Brain pericyte (primary cell): ENCODE data around the gene PLEKHG4B.

Experiments
- DNase-seq: peaks from one replicate; pipeline ENCODE4 v3.0.0-alpha.2; 2012; ENCODE audit warnings: low read depth, low spot score

Gene PLEKHG4B

DNA sequence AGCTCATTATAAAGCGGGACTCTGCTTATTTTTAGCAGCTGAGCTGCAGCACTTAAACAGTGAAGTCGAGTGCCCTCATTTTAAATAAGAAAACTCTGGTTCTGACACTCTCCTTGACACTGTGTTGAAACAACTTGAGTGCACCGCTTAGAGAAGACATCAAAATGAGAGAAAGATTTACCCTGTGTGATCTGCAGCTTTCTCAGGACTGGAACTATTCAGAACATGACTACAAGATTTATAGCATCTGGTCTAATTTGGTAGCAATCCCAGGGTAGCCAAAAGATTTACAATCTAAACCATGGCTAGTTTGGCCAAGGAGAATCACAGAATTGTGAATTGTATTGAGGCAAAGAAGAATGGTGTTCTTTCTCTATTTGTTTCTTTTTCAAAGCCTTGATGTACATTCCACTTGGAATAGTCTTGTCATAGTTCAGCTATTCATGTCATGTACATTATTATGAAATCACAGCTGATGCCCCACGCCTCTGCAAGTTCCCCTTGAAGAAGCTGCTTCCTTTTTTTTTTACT is 38.7 kb downstream of the PLEKHG4B start:
- DNase-seq: no peak

DNA sequence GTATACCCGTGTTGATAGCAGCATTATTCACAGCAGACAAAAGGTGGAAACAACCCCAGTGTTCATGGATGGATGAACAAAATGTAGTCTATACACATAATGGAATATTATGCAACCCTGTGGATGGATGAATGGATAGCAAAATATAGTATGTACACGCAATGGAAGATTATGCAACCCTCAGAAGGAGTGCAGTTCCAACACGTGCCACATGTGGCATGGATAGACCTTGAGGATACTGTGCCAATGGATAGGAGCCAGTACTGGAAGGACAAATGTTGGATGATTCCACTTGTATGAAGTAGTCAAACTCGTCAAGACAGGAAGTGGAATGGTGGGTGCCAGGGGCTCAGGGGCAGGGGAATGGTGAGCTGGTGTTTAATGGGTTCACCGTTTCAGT is 44.9 kb downstream of the PLEKHG4B start:
- DNase-seq: no peak

- DNase-seq: no peak
These were observed 45.8 kb downstream of the PLEKHG4B start for GRCh38 chr5:137741-138140.

DNA sequence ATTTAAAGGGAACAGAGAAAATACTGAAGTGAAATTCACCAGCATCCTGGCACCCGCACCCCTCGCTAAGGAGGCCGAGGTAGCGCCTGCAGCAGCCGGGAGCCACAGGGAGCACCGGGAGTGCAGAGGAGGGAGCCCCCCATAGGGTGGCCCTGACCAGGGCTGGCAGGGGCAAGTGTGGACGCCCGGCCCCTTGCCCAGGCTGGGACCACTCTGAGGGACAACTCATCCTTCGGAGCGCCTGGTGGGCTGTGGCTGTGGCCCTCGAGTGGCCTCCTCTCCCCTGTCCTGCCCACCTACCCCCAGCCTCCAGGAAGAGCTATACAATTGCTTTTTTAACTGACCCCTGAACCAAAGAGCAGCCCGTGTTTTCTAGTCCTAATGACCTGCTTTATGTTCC is 47.0 kb downstream of the PLEKHG4B start:
- DNase-seq: no peak

DNA sequence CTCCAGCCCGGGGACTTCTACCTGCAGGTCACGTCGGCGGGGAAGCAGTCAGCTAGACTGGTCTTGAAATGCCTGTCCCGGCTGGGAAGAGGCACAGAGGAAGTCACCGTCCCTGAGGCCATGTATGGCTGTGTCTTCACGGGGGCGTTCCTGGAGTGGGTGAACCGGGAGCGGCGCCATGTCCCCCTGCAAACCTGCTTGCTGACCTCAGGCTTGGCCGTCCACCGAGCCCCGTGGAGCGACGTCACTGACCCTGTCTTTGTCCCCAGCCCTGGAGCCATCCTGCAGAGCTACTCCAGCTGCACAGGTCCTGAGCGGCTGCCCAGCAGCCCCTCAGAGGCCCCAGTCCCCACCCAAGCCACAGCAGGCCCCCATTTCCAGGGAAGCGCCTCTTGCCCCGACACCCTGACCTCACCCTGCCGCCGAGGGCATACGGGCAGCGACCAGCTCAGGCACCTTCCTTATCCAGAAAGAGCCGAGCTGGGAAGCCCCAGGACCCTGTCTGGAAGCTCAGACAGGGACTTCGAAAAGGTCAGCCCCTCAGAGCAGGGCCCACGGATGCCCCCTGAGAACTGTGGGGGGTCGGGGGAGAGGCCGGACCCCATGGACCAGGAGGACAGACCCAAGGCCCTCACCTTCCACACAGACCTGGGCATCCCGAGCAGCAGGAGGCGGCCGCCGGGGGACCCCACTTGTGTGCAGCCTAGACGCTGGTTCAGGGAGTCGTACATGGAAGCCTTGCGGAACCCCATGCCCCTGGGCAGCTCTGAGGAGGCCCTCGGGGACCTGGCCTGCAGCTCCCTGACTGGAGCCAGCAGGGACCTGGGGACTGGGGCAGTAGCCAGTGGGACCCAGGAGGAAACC is 47.8 kb downstream of the PLEKHG4B start:
- DNase-seq: no peak

GRCh38 chr5:140443-140829 is 48.5 kb downstream of the PLEKHG4B start:
- DNase-seq: no peak

DNA sequence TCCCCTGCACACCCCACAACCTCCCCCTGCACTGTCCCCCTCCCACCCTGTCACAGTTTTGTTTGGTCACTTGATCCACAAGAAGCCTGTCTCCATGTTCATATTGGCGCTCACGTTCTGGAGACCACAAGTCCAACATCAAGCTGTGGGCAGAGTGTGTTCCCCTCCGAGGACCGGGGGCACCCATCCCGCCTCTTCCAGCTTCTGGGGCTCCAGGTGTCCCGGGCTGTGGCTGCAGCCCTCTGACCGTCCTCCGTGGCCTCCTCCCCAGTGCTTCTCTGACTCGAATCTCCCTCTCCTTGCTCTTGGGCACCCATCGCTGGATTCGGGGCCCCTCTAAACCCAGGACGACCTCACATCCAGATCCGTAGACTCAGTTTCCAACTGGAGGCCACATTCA is 49.2 kb downstream of the PLEKHG4B start:
- no peak for DNase-seq

DNA sequence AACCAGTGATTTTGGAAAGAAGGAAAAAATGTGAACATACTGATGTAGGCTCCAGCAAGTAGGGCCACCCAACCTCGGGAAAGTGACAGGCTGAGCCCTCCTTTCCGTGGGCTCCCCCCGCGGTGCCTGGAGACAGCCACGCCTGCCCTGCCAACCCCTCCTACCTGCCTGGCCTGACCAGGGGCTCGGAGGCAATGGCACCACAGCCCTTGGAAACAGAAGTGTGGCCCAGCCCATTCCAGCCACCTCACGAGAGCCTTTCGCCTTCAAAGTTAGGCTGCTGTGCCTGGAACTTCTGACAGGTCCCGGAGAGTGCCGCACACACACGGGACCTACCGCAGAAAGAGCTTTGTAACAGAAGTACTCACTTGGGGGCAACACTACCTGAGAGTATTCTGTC is 49.8 kb downstream of the PLEKHG4B start:
- no peak for DNase-seq

DNA sequence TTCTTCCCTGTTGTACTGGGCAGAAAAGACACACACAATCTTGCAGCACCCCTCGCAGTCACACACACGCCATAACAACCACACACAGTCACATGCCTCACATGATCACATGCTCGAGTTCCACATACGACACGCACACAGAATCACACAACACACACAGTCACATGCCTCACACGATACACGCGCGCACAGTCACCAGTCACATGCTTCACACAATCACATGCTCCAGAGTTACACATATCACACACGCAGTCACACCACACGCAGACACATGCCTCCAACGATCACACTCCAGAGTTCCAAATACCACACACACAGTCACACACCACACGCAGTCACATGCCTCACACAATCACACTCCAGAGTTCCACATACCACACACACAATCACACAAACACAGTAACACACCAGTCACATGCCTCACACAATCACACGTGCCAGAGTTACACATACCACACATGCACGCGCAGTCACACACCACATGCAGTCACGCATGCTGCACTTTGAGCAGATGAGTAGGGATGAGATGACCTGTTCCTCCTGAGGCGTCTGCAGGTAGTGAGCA is 50.4 kb downstream of the PLEKHG4B start:
- DNase-seq: no peak

DNA sequence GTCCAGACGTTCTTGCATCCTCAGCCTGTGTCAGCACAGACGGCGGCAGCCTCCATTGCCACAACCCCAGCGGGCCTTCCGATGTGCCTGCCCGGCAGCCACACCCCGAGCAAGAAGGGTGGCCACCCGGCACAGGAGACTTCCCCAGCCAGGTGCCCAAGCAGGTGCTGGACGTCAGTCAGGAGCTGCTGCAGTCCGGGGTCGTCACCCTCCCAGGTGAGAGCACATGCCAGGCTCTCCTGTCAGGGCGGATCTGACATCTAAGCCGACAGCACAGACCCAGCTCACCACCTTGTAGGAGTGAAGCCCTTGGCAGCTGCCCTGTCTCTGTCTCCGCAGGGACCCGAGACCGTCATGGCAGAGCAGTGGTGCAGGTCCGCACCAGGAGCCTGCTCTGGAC is 51.1 kb downstream of the PLEKHG4B start:
- DNase-seq: no peak

GRCh38 chr5:144941-145340 is 53.0 kb downstream of the PLEKHG4B start:
- DNase-seq: no peak

DNA sequence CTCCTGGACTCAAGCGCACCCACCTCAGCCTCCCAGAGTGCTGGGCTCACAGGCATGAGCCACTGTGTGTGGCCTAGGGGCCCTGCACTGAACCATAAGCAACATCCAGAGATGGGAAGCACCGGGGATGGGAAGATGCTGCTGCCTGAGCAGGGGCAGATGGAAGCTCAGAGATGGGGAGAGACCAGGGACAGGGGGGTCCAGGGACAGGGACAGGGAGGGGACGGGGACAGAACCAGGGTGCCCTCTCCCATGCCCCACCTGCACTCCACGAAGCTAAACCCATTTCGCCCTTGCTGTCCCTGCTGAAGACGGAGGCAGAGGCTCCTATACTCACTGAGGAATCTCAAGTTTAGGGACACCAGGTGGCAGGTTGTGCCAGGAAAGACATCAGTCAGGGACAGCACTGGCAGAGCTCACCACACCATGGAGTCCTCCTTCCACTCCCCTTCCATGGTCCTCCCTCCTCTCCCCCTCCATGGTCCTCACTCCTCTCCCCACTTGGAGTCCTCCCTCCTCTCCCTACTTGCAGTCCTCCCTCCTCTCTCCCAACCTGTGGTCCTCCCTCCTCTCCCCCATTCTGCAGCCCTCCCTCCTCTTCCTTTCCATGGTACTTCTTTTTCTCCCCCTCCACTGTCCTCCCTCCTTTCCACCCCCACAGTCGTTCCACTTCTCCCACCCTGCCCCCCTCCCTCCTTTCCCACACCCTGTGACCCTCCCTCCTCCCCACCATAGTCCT is 53.8 kb downstream of the PLEKHG4B start:
- no peak for DNase-seq

- no peak for DNase-seq
These were observed 55.8 kb downstream of the PLEKHG4B start for GRCh38 chr5:147751-148150.

DNA sequence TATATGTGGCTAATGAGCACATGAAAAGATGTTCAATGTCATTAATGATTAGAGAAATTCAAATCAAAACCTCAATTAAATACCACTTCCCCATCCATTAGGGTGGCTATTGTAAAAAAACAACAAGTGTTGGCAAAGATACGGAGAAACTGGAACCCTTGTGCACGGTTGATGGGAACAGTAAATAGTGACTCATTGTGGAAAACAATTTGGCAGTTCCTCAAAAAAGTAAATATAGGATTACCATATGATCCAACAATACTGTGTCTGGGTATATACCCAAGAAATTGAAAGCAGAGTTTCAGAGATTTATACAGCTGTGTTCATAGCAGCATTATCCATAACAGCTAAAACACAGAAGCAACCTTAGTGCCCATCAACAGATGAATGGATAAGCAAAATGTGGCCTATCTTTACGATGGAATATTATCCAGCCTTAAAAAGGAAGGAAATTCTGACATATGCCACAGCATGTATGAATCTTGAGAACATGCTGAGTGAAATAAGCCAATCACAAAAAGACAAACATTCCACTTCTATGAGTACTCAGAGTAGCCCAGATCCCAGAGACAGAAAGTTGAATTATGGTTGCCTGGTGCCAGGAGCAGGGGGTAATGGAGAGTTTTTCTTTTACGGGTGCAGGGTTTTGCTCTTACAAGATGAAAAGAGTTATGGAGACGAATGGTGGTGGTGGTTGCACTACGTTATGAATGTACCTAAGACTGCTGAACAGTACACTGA is 57.9 kb downstream of the PLEKHG4B start:
- no peak for DNase-seq

GRCh38 chr5:150746-151145 is 58.8 kb downstream of the PLEKHG4B start:
- DNase-seq: no peak

- no peak for DNase-seq
These were observed 60.1 kb downstream of the PLEKHG4B start for GRCh38 chr5:152077-152476.

DNA sequence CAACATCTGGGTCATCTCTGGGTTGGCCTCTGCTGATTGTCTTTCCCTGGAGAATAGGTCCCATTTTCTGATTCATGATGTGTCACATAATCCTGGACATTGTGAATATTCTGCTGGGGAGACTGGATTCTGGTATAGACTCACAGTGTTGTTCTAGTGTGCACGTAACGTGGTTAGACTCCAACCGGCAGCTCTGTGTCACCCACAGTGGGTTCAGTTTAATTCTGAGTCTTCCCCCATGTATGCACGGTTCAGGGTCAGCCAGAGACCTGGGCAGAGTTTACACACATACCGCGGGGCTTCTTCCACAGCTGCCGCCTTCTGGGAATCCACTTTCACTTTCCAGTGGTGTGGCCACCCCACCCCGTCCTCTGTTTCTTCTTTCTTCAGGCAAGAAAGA is 61.3 kb downstream of the PLEKHG4B start:
- DNase-seq: no peak

- DNase-seq: no peak
These were observed 62.3 kb downstream of the PLEKHG4B start for GRCh38 chr5:154236-154635.

GRCh38 chr5:154826-155225 is 62.9 kb downstream of the PLEKHG4B start:
- DNase-seq: no peak

DNA sequence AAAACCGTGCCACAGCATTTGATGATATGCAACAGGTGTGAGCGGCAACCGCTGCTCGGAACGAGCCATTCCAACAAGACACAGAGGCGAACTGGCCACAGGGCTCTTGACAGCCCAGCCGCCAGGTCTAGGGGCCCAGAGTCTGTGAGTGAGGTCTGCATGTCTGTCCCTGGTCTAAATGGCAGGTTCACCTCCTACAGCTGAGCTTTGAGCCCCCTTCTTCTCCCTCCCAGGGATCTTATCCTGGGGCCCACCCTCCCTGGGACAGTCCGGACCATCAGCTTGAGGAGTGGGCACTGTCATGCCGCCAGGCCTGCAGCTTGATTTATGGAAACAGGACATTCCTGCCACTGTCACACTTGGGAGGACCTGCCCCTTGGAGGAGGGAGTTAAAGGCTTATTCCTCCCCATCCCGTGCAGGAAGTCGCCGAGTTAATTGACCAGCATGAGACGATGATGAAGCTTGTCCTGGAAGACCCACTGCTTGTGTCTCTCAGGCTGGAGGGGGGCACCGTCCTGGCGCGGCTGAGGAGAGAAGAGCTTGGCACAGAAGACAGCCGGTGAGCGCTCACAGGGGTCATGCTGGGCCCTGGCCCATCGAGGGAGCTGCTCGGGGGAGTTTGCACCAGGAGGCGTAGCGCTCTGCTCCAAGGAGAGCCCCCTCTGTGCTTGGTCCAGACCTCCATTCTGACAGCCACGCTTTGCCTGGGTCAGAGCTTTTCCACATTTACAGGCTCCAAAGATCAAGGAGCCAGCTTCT is 63.9 kb downstream of the PLEKHG4B start:
- DNase-seq: no peak
